HEK293T (cell line): ENCODE results near the gene TRAF2.
"Not testable (repeated sequence)": the region's sequence is repeated elsewhere in the genome, so short reads cannot be mapped to it uniquely, and the experiment has no call there.

Source experiments
- BHLHE40 ChIP-seq: fragments of 450-650 bp; IDR thresholded peaks from 2 replicates; pipeline ENCODE4 v1.6.1; 2016; ENCODE audit warnings: mild to moderate bottlenecking, moderate library complexity, borderline replicate concordance
- FOXA1 ChIP-seq: fragments of 450-650 bp; IDR thresholded peaks from 2 replicates; pipeline ENCODE4 v1.6.1; 2016; ENCODE audit warnings: mild to moderate bottlenecking
- FOXM1 ChIP-seq: fragments of 450-650 bp; IDR thresholded peaks from 2 replicates; pipeline ENCODE4 v1.6.1; 2017; ENCODE audit warnings: mild to moderate bottlenecking, borderline replicate concordance
- SP1 ChIP-seq: fragments of 450-650 bp; IDR thresholded peaks from 2 replicates; pipeline ENCODE4 v1.6.1; 2017
- TARDBP ChIP-seq: fragments of 450-650 bp; IDR thresholded peaks from 2 replicates; pipeline ENCODE4 v1.6.1; 2016
- ZNF384 ChIP-seq: fragments of 450-650 bp; IDR thresholded peaks from 2 replicates; pipeline ENCODE4 v1.6.1; 2016

DNA sequence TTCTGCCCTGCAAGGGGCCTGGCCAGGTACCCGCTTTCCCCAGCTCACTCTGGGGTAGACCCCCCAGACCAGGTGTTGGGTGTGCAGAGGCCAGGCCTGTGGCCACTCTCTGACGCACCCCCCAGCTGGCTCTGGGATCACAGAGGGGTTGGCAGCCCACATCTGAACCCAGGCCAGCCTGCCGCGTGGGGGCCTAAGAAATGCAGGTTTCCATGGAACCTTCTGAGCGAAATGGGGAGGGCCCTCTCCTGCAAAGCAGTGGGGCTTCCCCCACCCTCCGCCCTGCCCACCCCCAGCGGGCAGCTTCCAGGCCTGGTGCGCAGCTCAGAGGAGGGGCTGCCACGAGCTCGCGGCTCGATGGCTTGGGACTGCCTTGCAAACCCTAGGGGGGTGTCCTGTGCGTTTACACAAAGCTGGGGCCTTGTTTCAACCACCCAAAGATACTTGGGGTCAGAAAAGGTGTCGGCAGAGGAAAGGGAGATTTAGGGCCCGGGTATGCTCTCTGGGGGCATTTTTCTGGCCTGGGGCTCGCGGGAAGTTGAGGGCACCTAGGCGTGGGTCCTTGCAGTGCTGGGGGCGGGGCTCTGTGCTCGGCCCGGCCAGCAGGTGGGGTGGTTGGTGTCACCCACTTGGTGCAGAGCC, 43.0 kb upstream of the TRAF2 start:
- not testable (repeated sequence) for TF ChIP-seq SP1, FOXM1, ZNF384, TARDBP, FOXA1, BHLHE40
